Measurements from ENCODE around the gene DNAJC7. TPM values are rescaled to one million over a fixed set of nuclear protein-coding genes. Genes with fewer than 3 reads are reported as not detected.
"Not testable (repeated sequence)": the region's sequence is repeated elsewhere in the genome, so short reads cannot be mapped to it uniquely, and the experiment has no call there.

DNAJC7 gene
- total RNA-seq, 1 donor from 2014 or later = 124 TPM

- TF ChIP-seq CTCF (IDR thresholded peaks at IDR 0.05; ENCODE audit: partially characterized antibody, unreplicated experiment) = no peak
- no peaks in the 10 kb centered on the region for H3K27me3 Mint-ChIP-seq (ENCODE audit: unreplicated experiment)
- H3K4me3 Mint-ChIP-seq (ENCODE audit: unreplicated experiment) = no peak overlapping the region
- no peaks in the 10 kb centered on the region for H3K36me3 Mint-ChIP-seq (ENCODE audit: unreplicated experiment)
- H3K27ac Mint-ChIP-seq (ENCODE audit: unreplicated experiment) = no peak overlapping the region
- no peaks in the 10 kb centered on the region for H3K9me3 Mint-ChIP-seq (ENCODE audit: unreplicated experiment)
- no peak for DNase-seq
- peaks cover 9% of the 10 kb centered on the region for H3K4me1 Mint-ChIP-seq (ENCODE audit: low read depth, unreplicated experiment)
These were observed 6.2 kb downstream of the DNAJC7 start for GRCh38 chr17:42010898-42011516.

GRCh38 chr17:42010266-42010680 lies 7.0 kb downstream of the DNAJC7 start:
- not testable (repeated sequence) for H3K4me3 Mint-ChIP-seq (ENCODE audit: unreplicated experiment); H3K9me3 Mint-ChIP-seq (ENCODE audit: unreplicated experiment); H3K27me3 Mint-ChIP-seq (ENCODE audit: unreplicated experiment); H3K36me3 Mint-ChIP-seq (ENCODE audit: unreplicated experiment); H3K4me1 Mint-ChIP-seq (ENCODE audit: low read depth, unreplicated experiment); H3K27ac Mint-ChIP-seq (ENCODE audit: unreplicated experiment); DNase-seq

DNA sequence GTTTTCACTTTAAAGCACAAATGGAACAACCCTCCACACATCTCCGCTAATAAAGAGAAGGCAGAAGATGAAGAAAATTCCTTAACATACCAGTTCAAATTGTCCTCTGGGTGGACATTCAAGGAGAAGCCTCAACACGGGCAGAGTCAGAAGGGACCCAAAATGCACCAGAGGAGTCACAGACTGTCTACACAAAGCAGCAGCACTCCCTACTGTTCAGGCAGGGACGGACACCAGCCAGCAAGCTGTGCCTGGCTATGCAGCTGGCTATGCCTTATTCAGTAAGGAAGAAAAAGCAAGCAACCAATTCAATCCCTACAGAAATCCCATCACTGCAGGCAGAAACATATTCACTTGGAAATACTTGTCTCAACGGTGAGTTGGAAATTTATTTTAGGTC lies 8.1 kb downstream of the DNAJC7 start:
- no peak overlapping the region for H3K27ac Mint-ChIP-seq (ENCODE audit: unreplicated experiment)
- DNase-seq = no peak

GRCh38 chr17:42005166-42005565 lies 12.1 kb downstream of the DNAJC7 start:
- Mint-ChIP-seq H3K4me3 (ENCODE audit: unreplicated experiment) (no peak overlapping the region), H3K4me1 (ENCODE audit: low read depth, unreplicated experiment) (peaks cover 9% of the 10 kb centered on the region), H3K36me3 (ENCODE audit: unreplicated experiment) (no peaks in the 10 kb centered on the region), H3K9me3 (ENCODE audit: unreplicated experiment) (peaks cover 2% of the 10 kb centered on the region), H3K27me3 (ENCODE audit: unreplicated experiment) (peaks cover 2% of the 10 kb centered on the region), H3K27ac (ENCODE audit: unreplicated experiment) (no peak overlapping the region)
- no peak for DNase-seq
- no peak for TF ChIP-seq CTCF (IDR thresholded peaks at IDR 0.05; ENCODE audit: partially characterized antibody, unreplicated experiment)

More for the DNA sequence above, 8.1 kb downstream of the DNAJC7 start:
- H3K36me3 Mint-ChIP-seq (ENCODE audit: unreplicated experiment) = no peaks in the 10 kb centered on the region
- peaks cover 6% of the 10 kb centered on the region for H3K4me1 Mint-ChIP-seq (ENCODE audit: low read depth, unreplicated experiment)
- H3K9me3 Mint-ChIP-seq (ENCODE audit: unreplicated experiment) = no peaks in the 10 kb centered on the region
- H3K4me3 Mint-ChIP-seq (ENCODE audit: unreplicated experiment) = no peak overlapping the region
- no peaks in the 10 kb centered on the region for H3K27me3 Mint-ChIP-seq (ENCODE audit: unreplicated experiment)
- TF ChIP-seq CTCF (IDR thresholded peaks at IDR 0.05; ENCODE audit: partially characterized antibody, unreplicated experiment) = no peak

DNA sequence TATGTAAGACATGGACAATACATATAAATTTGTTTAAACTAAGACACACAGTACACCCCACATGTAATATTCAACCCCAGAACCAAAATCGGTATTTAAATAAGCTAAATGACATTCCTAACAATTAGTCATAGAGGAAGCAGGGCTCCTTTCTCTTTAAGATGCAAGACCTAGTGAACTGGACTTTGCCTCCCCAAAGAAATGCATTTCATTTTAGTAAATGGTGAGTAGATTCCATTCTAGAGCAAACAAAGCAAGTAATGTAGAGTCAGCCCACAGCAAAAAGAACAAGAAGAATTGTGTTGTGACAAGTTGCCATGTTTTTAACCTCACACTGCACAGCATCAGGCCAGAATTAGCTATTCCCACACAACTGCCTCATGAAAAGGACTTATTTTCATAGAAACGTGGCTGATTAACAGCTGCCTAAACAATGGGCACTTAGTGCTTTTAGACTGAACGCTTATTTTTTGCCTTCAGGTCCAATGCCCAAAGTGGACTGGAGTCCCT lies 14.4 kb downstream of the DNAJC7 start:
- Mint-ChIP-seq H3K4me1 (ENCODE audit: low read depth, unreplicated experiment) (peaks cover 9% of the 10 kb centered on the region), H3K36me3 (ENCODE audit: unreplicated experiment) (no peaks in the 10 kb centered on the region), H3K4me3 (ENCODE audit: unreplicated experiment) (no peak overlapping the region), H3K9me3 (ENCODE audit: unreplicated experiment) (peaks cover 2% of the 10 kb centered on the region), H3K27ac (ENCODE audit: unreplicated experiment) (peak overlapping the region; percentile 85), H3K27me3 (ENCODE audit: unreplicated experiment) (peaks cover 2% of the 10 kb centered on the region)
- no peak for DNase-seq
- no peak for TF ChIP-seq CTCF (IDR thresholded peaks at IDR 0.05; ENCODE audit: partially characterized antibody, unreplicated experiment)

All from glutamatergic neuron (in vitro differentiated cells).